Activated CD4-positive, alpha-beta T cell treated with anti-CD3 and anti-CD28 coated beads, Interleukin-2, Interleukin-4, amounts not matched to agents 100 ng/mL and 50 ng/mL, durations not matched to agents 16 hours and 8 hours (primary cell): Measurements from ENCODE around the gene NLGN2.

ENCODE experiments used
- DNase-seq: peaks from one replicate; pipeline ENCODE4 v3.0.0-alpha.2; 2020; ENCODE audit warnings: low spot score

The NLGN2 gene

GRCh38 chr17:7466318-7466638, 58.6 kb downstream of the NLGN2 start:
- no peak for DNase-seq

- DNase-seq: no peak
Observed at GRCh38 chr17:7466639-7467341, 59.1 kb downstream of the NLGN2 start.

GRCh38 chr17:7467498-7467897, 59.9 kb downstream of the NLGN2 start:
- DNase-seq: no peak

DNA sequence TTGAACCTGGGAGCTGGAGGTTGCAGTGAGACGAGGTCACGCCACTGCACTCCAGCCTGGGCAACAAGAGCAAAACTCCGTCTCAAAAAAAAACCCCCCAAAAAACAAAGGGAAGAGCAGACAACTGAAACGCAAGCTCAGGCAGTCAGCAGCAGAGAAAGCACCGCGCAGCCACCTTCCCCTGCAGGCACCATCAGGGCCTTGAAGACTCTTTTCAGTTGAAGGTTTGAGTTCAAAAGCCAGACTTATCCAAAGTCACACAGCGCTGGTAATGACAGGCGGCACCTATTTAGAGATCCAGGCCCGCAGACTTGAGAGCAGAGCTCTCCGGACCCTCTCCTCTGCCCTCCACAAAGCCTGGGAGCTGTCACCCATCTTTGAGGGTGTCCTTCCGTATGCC, 60.6 kb downstream of the NLGN2 start:
- DNase-seq: no peak

DNA sequence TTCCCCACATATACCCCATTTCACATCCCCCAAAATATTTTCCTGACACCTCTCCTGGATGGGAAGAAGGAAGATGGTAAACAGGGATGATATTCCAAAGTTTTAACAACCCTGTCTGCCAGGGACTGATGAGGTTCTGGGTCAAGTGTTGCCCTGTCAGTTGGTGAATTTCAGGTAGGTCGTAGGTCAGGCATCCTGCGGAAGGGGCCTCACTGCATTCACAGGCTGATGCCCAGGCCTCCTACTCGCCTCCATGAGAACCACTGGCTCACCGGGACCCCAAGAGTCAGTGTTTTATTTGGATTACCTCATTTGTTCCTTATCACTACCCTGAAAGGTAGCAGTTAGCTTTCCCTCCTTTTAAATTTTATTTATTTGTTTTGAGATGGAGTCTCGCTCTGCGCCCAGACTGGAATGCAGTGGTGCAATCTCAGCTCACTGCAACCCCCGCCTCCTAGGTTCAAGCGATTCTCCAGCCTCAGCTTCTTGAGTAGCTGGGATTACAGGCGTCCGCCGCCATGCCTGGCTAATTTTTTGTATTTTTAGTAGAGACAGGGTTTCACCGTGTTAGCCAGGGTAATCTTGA, 61.3 kb downstream of the NLGN2 start:
- DNase-seq: no peak
